ENCODE data around the gene SCAF11.

DNA sequence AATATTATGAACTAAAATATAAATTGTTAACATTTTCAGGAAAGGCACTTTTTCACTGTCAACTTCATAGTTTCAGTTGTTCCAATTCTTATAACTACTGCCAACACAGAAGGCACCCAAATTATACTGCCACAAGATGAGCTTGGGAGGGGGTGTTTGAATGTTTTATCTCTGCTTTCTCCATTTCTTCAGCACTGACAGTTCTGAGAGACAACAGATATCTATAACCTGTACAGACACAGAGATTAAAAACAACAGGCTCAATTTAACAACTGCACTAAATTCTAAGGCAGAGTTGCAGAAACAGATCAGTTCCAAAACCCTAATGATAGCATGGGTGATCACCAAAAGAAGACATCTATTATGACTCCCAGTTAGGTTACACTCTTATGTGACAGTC is 12.8 kb downstream of the SCAF11 start:
- no peak for TF ChIP-seq POLR2A (IDR thresholded peaks at IDR 0.05; ENCODE audit: low read length)
- no peak for TF ChIP-seq GATA1 (IDR thresholded peaks at IDR 0.05; ENCODE audit: low read depth, low read length)
